ENCODE data around the gene CREB1. TPM values are rescaled to one million over a fixed set of nuclear protein-coding genes. Genes with fewer than 3 reads are reported as not detected.
"Not testable (repeated sequence)": the region's sequence is repeated elsewhere in the genome, so short reads cannot be mapped to it uniquely, and the experiment has no call there.

CREB1 gene
- total RNA-seq, 6 experiments from 2014 or later: 10.1 to 22.6 (median 16.8) TPM

- H3K9me3 ChIP-seq: no peaks in the 10 kb centered on the region
- H3K4me3 ChIP-seq: no peak overlapping the region
- no peak overlapping the region for H3K27ac ChIP-seq
- no peaks in the 10 kb centered on the region for H3K27me3 ChIP-seq
- H3K4me1 ChIP-seq: no peaks in the 10 kb centered on the region
- TF ChIP-seq POLR2A (IDR thresholded peaks at IDR 0.05) (no peak), CTCF (IDR thresholded peaks at IDR 0.05) (no peak)
- intact Hi-C loops (cut with DNase I): no loop called here
- no peak for DNase-seq
- ATAC-seq: no peak
- no peaks in the 10 kb centered on the region for H3K36me3 ChIP-seq
Observed at GRCh38 chr2:207640160-207640559, 110.4 kb downstream of the CREB1 start.

DNA sequence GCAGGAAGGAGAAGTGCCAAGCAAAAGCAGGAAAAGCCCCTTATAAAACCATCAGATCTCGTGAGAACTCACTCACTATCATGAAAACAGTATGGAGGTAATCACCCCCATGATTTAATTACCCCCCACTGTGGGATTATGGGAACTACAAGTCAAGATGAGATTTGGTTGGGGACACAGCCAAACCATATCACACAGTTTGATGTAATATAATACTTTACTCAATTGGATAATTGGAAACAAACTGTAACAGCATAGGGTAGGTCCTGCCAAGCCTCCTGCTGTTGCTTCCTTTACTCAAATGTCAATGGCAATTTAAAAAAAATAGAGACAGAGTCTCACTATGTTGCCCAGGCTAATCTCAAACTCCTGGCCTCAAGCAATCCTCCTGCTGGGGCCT, 110.9 kb downstream of the CREB1 start:
- no peak overlapping the region for H3K4me3 ChIP-seq
- TF ChIP-seq POLR2A (IDR thresholded peaks at IDR 0.05): no peak
- TF ChIP-seq CTCF (IDR thresholded peaks at IDR 0.05): no peak
- 67% methylated on average over 1 of the region's 1 CpG for WGBS (ENCODE audit: insufficient coverage, low coverage, low lambda C conversion rate, missing lambda C conversion rate)
- no peaks in the 10 kb centered on the region for H3K36me3 ChIP-seq
- no peak for DNase-seq
- no peak overlapping the region for H3K27ac ChIP-seq
- no peaks in the 10 kb centered on the region for H3K27me3 ChIP-seq
- intact Hi-C loops (cut with DNase I): no loop called here
- H3K4me1 ChIP-seq: no peaks in the 10 kb centered on the region
- no peaks in the 10 kb centered on the region for H3K9me3 ChIP-seq
- no peak for ATAC-seq

DNA sequence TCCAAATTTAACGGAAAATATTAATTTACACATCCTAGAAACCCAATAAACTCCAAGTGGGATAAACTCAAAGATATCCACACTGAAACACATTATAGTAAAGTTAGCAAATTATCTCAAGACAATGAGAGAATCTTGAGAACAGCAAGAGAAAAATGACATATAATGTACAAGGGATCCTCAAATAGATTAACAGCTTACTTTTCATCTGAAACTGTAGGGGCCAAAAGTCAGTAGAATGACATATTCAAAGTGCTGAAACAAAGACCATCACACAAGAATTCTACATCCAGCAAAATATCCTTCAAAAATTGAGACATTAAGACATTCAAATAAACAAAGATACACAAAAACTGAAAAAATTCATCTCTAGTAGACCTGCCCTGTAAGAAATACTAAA, 114.1 kb downstream of the CREB1 start:
- no peak for DNase-seq
- WGBS (ENCODE audit: insufficient coverage, low coverage, low lambda C conversion rate, missing lambda C conversion rate): 100% methylated on average over 1 of the region's 1 CpG
- Histone ChIP-seq H3K4me1 (peaks cover 0 to 10% (median 0%) of the 10 kb centered on the region in 4 donors), H3K27me3 (no peaks in the 10 kb centered on the region), H3K27ac (no peak overlapping the region), H3K9me3 (no peaks in the 10 kb centered on the region), H3K36me3 (no peaks in the 10 kb centered on the region), H3K4me3 (no peak overlapping the region)
- no peak for ATAC-seq
- intact Hi-C loops (cut with DNase I): no loop called here
- TF ChIP-seq POLR2A (IDR thresholded peaks at IDR 0.05) (no peak), CTCF (IDR thresholded peaks at IDR 0.05) (no peak)

DNA sequence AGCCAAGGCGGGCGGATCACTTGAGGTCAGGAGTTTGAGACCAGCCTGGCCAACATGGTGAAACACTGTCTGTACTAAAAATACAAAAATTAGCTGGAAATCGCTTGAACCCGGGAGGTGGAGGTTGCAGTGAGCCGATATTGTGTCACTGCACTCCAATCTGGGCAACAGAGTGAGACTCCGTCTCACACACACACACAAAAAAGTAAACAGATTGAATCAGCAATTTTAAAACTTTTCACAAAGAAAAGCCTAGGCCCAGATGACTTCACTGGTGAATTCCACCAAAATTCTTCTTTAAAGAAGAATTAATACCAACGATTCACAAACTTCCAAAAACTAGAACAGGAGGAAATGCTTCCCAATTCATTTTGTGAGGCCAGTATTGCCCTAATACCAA, 116.8 kb downstream of the CREB1 start:
- peak in 2 of 4 donors; percentile 27 to 62 for ATAC-seq
- H3K4me3 ChIP-seq; DNase-seq; H3K9me3 ChIP-seq; H3K36me3 ChIP-seq; H3K27me3 ChIP-seq; intact Hi-C loops (cut with DNase I); H3K27ac ChIP-seq: not testable (repeated sequence)
- peaks cover 0 to 10% (median 0%) of the 10 kb centered on the region in 4 donors for H3K4me1 ChIP-seq
- 60% methylated on average over 7 of the region's 7 CpGs for WGBS (ENCODE audit: insufficient coverage, low coverage, low lambda C conversion rate, missing lambda C conversion rate)

Other genes with a start within 250 kb of the CREB1 start
- gene METTL21A, start 95.4 kb downstream of the CREB1 start, total RNA-seq: 10 to 100 TPM in 3 of 6 experiments, 1 to 10 TPM in 3; 7.2 to 24.1 (median 9.8) TPM
- 10 to 100 TPM in 2 of 6 experiments, 1 to 10 TPM in 4; 7.1 to 11.9 (median 9.4) TPM for gene CCNYL1, start 181.7 kb downstream of the CREB1 start, total RNA-seq
- gene FZD5, start 239.9 kb downstream of the CREB1 start, total RNA-seq: 10 to 100 TPM; 18.5 to 37.4 (median 29.3) TPM